Adipose tissue (tissue), 3 donors: ENCODE results near the gene SNRNP35. TPM values are rescaled to one million over a fixed set of nuclear protein-coding genes. Genes with fewer than 3 reads are reported as not detected.
"Not testable (repeated sequence)": the region's sequence is repeated elsewhere in the genome, so short reads cannot be mapped to it uniquely, and the experiment has no call there.

ENCODE experiments used
- H3K27ac ChIP-seq: one replicate; pipeline ENCODE4 v1.5.1; 2013; ENCODE audit warnings: low read depth, low read length
- WGBS, 3 donors: extraction: QIAGEN DNeasy Blood & Tissue Kit; methylation state at CpG; one replicate each; pipeline ENCODE4 v1.1.7; 2013; 5-methylcytosine and 5-hydroxymethylcytosine counted together
- polyA plus RNA-seq, 3 donors: library from polyadenylated mRNA; stranded (reverse); fragments of 200-250 nt; gene quantifications; one replicate each; pipeline ENCODE4 v1.2.3, GENCODE V29; 2013
- donor health status: healthy with polysubstance abuse.
- donor health status: Bipolar disorder and iron deficiency.
- donor health status: healthy.

Gene SNRNP35
- polyA plus RNA-seq, 3 donors, result 10.5 to 23.8 (median 21.7) TPM

DNA sequence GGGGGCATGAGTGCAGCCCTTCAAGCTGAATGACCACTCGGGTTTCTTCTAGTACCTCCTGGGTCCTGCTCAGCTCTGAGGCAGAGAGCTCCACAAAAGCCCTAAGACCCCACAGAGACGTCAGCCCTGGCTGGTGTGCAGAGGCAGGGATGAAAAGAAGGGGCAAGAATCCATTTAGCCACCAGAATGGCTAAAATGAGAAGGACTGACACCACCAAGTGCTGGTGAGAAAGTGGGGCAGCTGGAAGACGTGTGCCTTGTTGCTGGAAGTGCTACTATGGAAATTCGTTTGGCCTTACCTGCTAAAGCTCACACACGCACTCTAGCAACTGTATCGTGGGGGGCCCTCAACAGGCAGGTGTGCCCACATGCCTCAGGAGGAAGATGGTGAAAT is 48.9 kb downstream of the SNRNP35 start:
- WGBS, 3 donors, result 91 to 96% (median 93%) methylated on average over 6 of the region's 6 CpGs
- H3K27ac ChIP-seq, result no peak overlapping the region

DNA sequence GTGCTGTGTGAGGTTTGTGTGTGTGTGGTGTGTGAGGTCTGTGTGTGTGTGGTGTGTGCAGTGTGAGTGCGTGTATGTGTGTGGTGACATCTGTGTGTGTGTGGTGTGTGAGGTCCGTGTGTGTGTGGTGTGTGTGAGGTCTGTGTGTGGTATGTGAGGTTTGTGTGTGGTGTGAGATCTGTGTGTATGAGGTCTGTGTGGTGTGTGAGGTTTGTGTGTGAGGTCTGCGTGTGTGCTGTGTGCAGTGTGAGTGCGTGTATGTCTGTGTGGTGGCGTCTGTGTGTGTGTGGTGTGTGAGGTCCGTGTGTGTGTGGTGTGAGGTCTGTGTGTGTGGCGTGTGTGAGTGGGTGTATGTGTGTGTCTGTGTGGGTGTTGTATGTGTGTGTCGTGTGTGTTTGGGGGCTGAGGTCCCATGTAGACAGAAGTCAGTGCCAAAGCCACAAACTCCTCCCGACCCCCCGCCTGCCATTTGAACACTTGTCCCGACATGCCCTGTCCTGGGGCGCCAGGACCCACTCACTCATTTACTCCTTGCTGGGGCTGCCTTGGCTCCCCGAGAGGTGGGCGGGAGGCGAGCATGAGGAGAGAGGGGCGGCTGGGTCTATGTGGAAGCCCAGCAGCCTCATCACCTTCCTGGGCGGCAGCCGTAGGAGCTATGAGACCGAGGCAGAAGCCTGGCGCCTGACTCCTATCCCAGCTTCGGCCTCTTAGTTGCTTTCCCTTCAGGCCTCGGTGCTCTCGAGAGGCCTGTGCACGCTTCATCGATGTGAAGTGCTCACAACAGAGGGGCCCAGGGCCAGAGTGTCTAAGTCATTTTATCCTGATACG is 55.1 kb downstream of the SNRNP35 start:
- H3K27ac ChIP-seq, result no peak overlapping the region
- 81 to 88% (median 87%) methylated on average over 26 of the region's 26 CpGs for WGBS, 3 donors

GRCh38 chr12:123513805-123514204 is 55.9 kb downstream of the SNRNP35 start:
- no peak overlapping the region for H3K27ac ChIP-seq
- WGBS, 3 donors, result 76 to 80% (median 80%) methylated on average over 13 of the region's 13 CpGs

DNA sequence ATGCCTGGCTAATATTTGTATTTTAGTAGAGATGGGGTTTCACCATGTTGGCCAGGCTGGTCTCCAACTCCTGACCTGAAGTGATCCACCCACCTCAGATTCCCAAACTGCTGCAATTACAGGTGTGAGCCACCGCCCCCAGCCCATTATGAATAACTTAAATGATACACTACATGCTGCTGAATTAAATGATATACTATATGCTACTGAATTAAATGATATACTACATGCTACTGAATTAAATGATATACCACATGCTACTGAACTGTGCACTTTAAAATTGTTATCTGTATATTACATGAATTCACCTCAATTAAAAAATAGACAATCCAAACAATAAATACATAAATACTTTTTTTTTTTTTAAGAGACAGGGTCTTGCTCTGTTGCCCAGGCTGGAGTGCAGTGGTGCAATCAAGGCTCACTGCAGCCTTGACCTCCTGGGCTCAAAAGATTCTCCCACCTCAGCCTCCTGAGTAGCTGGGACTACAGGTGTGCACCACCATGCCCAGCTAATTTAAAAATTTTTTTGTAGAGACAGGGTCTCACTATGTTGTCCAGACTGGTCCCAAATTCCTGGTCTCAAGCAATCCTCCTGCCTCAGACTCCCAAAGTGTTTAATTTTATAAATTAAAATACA is 56.8 kb downstream of the SNRNP35 start:
- not testable (repeated sequence) for H3K27ac ChIP-seq
- WGBS, 3 donors, result 94 to 100% (median 100%) methylated on average over 1 of the region's 1 CpG

DNA sequence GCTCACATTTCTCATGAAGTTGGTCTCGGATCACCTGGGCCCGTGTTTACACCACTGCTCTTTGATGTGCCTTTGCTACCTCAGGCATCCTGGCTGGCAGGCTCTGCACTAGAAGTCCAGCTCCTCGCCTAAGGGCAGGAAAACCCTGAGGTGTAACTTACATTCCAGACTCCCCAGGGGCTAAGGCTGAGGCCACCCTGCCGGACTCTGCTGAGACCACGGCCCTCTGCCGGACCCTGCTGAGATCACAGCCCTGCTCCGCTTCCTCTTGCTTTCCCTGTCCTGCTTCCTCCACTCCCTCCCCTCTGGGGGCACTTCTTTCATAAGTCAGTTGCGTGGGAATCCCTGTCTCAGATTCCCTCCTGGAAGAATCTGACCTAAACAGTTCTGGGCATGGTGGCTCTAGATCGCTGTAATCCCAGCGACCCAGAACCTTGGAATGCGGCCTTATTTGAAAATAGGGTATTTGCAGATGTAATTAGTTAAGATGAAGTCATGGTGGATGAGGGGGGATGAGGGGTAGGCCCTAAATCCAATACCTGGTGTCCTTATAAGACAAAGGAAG is 58.4 kb downstream of the SNRNP35 start:
- 84 to 86% (median 84%) methylated on average over 11 of the region's 11 CpGs for WGBS, 3 donors
- no peak overlapping the region for H3K27ac ChIP-seq

Other genes starting within 250 kb of the SNRNP35 start
- gene MPHOSPH9, start 225.0 kb upstream of the SNRNP35 start, polyA plus RNA-seq, result 1 to 10 TPM; 3.8 to 6.3 (median 4.6) TPM
- 10 to 100 TPM in 1 of 3 donors, 1 to 10 TPM in 2; 3.5 to 11.4 (median 3.5) TPM for gene MTRFR, start 224.7 kb upstream of the SNRNP35 start, polyA plus RNA-seq
- gene CDK2AP1, start 186.3 kb upstream of the SNRNP35 start, polyA plus RNA-seq, result 100 to 1,000 TPM in 1 of 3 donors, 10 to 100 TPM in 2; 22.1 to 298 (median 78.7) TPM
- 1 to 10 TPM; 2.9 to 5.2 (median 4.9) TPM for gene SBNO1, start 93.3 kb upstream of the SNRNP35 start, polyA plus RNA-seq
- gene KMT5A, start 74.0 kb upstream of the SNRNP35 start, polyA plus RNA-seq, result 10 to 100 TPM; 15.0 to 20.8 (median 15.2) TPM
- 10 to 100 TPM in 1 of 3 donors, 1 to 10 TPM in 2; 2.0 to 11.7 (median 7.8) TPM for gene RILPL2, start 21.5 kb upstream of the SNRNP35 start, polyA plus RNA-seq
- gene RILPL1, start 75.6 kb downstream of the SNRNP35 start, polyA plus RNA-seq, result 10 to 100 TPM in 1 of 3 donors, 1 to 10 TPM in 2; 3.4 to 10.7 (median 9.0) TPM
- 100 to 1,000 TPM in 2 of 3 donors, 10 to 100 TPM in 1; 91.1 to 125 (median 119) TPM for gene TMED2, start 126.4 kb downstream of the SNRNP35 start, polyA plus RNA-seq
- gene DDX55, start 144.0 kb downstream of the SNRNP35 start, polyA plus RNA-seq, result 10 to 100 TPM in 1 of 3 donors, 1 to 10 TPM in 2; 8.2 to 15.8 (median 8.3) TPM
- 10 to 100 TPM; 19.1 to 32.3 (median 28.8) TPM for gene EIF2B1, start 175.5 kb downstream of the SNRNP35 start, polyA plus RNA-seq
- gene GTF2H3, start 175.7 kb downstream of the SNRNP35 start, polyA plus RNA-seq, result 10 to 100 TPM in 2 of 3 donors, 1 to 10 TPM in 1; 4.0 to 15.4 (median 12.9) TPM
- gene TCTN2, start 213.0 kb downstream of the SNRNP35 start, polyA plus RNA-seq, result 1 to 10 TPM; 3.3 to 4.3 (median 3.4) TPM